ENCODE data around the gene C1QTNF8. TPM values are rescaled to one million over a fixed set of nuclear protein-coding genes. Genes with fewer than 3 reads are reported as not detected.

The C1QTNF8 gene
- total RNA-seq, 1 donor: not detected

DNA sequence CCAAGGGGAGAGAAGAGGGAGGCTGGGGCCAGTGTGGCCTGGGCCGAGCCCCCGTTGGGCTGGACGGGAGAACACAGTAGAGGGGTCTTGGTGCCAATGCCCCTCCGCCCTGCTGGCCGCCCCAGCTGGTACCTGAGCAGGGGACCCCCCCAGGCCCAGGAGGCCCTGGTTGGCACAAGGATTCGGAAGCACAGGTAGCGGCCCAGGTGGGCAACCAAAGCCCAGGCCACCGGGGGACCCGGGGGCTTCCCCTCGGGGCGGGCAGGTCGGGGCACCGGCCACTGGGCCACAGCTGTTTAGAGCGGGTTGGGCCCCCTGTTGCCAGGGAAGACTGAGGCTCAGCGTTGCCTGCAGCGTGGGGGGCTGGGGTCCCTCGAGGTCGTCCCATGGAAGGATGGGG lies 28.2 kb upstream of the C1QTNF8 start:
- no peak for DNase-seq (ENCODE audit: insufficient read length, low spot score, missing footprints)

DNA sequence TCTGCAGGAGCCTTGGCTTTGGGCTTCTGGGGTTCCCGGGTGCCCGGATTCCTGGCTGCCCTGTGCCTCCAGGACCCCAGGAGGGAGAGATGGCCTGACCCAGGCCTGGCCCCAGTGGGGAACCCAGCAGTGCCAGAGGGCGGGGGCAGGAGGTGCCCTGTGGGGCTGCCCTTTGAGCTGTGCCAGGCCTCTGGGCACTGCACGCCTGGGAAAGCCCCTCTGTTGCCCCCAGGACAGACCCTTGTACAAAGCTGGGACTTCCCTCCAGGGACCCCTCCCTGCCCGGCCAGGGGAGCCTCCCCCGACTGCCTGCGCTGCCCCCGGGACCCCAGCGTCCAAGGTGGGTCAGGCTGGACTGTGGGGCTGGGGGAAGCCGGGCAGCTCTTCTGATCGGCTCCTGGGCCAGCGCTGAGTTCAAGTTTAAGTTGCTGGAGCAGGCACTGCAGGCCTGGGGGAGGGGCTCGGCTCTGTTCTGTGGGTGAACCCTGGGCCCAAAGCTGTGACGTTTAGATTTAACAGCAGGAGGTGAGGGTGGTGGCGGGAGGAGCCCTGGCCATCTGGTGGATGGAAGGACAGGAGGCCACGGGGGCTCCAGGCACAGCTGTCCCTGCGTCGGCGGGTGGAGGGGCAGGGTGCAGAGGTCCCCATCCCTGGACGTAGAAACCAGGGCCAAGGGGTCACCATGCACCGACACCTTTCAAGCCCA lies 27.6 kb upstream of the C1QTNF8 start:
- TF ChIP-seq, protein P1, sequence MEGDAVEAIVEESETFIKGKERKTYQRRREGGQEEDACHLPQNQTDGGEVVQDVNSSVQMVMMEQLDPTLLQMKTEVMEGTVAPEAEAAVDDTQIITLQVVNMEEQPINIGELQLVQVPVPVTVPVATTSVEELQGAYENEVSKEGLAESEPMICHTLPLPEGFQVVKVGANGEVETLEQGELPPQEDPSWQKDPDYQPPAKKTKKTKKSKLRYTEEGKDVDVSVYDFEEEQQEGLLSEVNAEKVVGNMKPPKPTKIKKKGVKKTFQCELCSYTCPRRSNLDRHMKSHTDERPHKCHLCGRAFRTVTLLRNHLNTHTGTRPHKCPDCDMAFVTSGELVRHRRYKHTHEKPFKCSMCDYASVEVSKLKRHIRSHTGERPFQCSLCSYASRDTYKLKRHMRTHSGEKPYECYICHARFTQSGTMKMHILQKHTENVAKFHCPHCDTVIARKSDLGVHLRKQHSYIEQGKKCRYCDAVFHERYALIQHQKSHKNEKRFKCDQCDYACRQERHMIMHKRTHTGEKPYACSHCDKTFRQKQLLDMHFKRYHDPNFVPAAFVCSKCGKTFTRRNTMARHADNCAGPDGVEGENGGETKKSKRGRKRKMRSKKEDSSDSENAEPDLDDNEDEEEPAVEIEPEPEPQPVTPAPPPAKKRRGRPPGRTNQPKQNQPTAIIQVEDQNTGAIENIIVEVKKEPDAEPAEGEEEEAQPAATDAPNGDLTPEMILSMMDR (IDR thresholded peaks at IDR 0.05; ENCODE audit: extremely low read depth, low read depth, low read length): no peak
- H3K36me3 ChIP-seq (ENCODE audit: insufficient read depth, low read length): no peaks in the 10 kb centered on the region
- peaks cover 19% of the 10 kb centered on the region for H3K27me3 ChIP-seq (ENCODE audit: insufficient read depth, low read length)
- no peaks in the 10 kb centered on the region for H3K79me2 ChIP-seq (ENCODE audit: insufficient read depth, low read length)
- no peaks in the 10 kb centered on the region for H3K4me1 ChIP-seq (ENCODE audit: insufficient read depth, low read length)
- no peak overlapping the region for H2AFZ ChIP-seq (ENCODE audit: low read length)
- DNase-seq (ENCODE audit: insufficient read length, low spot score, missing footprints): no peak
- H3K4me2 ChIP-seq (ENCODE audit: insufficient read depth, low read length): no peak overlapping the region
- H3K4me3 ChIP-seq (ENCODE audit: insufficient read depth, low read length): no peak overlapping the region
- H4K20me1 ChIP-seq (ENCODE audit: insufficient read depth, low read length): no peaks in the 10 kb centered on the region
- no peak overlapping the region for H3K27ac ChIP-seq (ENCODE audit: low read depth, low read length)
- no peaks in the 10 kb centered on the region for H3K9me3 ChIP-seq (ENCODE audit: low read depth, low read length)

More for the DNA sequence above, 28.2 kb upstream of the C1QTNF8 start:
- Histone ChIP-seq H3K4me1 (ENCODE audit: insufficient read depth, low read length) (no peaks in the 10 kb centered on the region), H3K4me3 (ENCODE audit: insufficient read depth, low read length) (no peak overlapping the region), H3K79me2 (ENCODE audit: insufficient read depth, low read length) (no peaks in the 10 kb centered on the region), H3K27me3 (ENCODE audit: insufficient read depth, low read length) (peaks cover 19% of the 10 kb centered on the region), H3K4me2 (ENCODE audit: insufficient read depth, low read length) (no peak overlapping the region), H3K36me3 (ENCODE audit: insufficient read depth, low read length) (no peaks in the 10 kb centered on the region), H3K27ac (ENCODE audit: low read depth, low read length) (no peak overlapping the region), H3K9me3 (ENCODE audit: low read depth, low read length) (no peaks in the 10 kb centered on the region), H2AFZ (ENCODE audit: low read length) (no peak overlapping the region), H4K20me1 (ENCODE audit: insufficient read depth, low read length) (no peaks in the 10 kb centered on the region)
- TF ChIP-seq, protein P1 (IDR thresholded peaks at IDR 0.05; ENCODE audit: extremely low read depth, low read depth, low read length): no peak

DNA sequence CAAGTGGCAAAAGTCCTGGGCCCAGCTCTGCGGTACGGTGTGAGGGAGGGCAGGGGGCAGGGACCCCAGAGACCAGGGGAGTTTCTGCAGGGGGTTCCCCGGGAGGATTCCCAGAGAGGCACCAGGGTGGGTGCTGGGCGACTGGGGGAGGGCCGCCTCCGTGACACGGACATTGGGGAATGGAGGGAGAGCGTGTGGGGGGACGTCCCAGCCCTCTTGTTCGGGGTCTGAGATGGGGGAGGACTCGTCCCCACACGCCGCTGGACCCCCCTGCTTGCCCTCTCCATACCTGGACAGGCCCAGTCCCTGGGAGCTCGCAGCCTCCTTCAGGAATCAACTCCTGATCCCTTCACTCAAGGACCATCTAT lies 26.3 kb upstream of the C1QTNF8 start:
- H3K27me3 ChIP-seq (ENCODE audit: insufficient read depth, low read length): peaks cover 19% of the 10 kb centered on the region
- TF ChIP-seq, protein P1 (IDR thresholded peaks at IDR 0.05; ENCODE audit: extremely low read depth, low read depth, low read length): no peak
- no peaks in the 10 kb centered on the region for H3K36me3 ChIP-seq (ENCODE audit: insufficient read depth, low read length)
- no peak overlapping the region for H3K27ac ChIP-seq (ENCODE audit: low read depth, low read length)
- no peaks in the 10 kb centered on the region for H4K20me1 ChIP-seq (ENCODE audit: insufficient read depth, low read length)
- DNase-seq (ENCODE audit: insufficient read length, low spot score, missing footprints): no peak
- no peak overlapping the region for H2AFZ ChIP-seq (ENCODE audit: low read length)
- H3K4me1 ChIP-seq (ENCODE audit: insufficient read depth, low read length): no peaks in the 10 kb centered on the region
- no peak overlapping the region for H3K4me2 ChIP-seq (ENCODE audit: insufficient read depth, low read length)
- H3K9me3 ChIP-seq (ENCODE audit: low read depth, low read length): no peaks in the 10 kb centered on the region
- H3K79me2 ChIP-seq (ENCODE audit: insufficient read depth, low read length): no peaks in the 10 kb centered on the region
- H3K4me3 ChIP-seq (ENCODE audit: insufficient read depth, low read length): no peak overlapping the region

DNA sequence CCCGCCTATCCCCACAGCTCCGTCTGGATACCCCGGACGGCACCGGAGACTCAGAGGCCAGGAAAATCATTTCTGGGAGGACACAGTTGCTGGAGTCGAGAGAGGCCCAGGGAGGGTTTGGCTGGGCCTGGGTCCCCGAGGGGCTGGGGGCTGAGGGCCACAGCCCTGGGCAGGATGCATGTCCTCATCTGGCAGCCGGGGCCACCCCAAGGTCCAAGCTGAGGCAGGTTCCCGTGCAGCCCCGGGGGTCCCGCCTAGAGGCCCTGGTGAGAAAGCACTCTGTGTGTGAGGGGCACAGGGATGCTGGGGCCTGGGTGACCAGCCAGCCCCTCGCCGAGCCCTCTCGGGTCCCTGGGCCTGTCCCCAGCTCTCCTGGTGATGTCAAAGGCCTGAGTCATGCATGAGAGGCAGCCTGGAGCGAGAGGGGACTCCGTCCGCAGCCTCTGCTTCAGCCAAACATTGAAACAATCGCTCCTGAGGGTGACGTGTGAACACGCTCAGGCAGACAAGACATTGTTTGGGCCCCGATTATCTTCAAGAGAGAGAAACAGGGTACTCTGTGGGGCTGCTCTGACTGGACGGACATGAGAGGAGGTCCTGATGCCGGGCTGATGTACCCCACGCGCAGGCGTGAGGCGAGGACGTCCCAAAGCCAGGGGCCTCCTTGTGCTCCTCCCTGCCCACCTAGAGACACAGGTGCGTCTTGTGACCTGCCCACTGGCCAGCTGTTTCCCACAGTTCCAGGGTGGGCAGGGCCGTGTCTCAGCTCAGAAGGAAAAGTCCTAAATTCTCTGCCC lies 25.8 kb upstream of the C1QTNF8 start:
- Histone ChIP-seq H3K4me1 (ENCODE audit: insufficient read depth, low read length) (no peaks in the 10 kb centered on the region), H3K79me2 (ENCODE audit: insufficient read depth, low read length) (no peaks in the 10 kb centered on the region), H4K20me1 (ENCODE audit: insufficient read depth, low read length) (no peaks in the 10 kb centered on the region), H2AFZ (ENCODE audit: low read length) (no peak overlapping the region), H3K27ac (ENCODE audit: low read depth, low read length) (no peak overlapping the region), H3K9me3 (ENCODE audit: low read depth, low read length) (no peaks in the 10 kb centered on the region), H3K4me3 (ENCODE audit: insufficient read depth, low read length) (no peak overlapping the region), H3K27me3 (ENCODE audit: insufficient read depth, low read length) (peaks cover 19% of the 10 kb centered on the region), H3K4me2 (ENCODE audit: insufficient read depth, low read length) (no peak overlapping the region), H3K36me3 (ENCODE audit: insufficient read depth, low read length) (no peaks in the 10 kb centered on the region)
- TF ChIP-seq, protein P1 (IDR thresholded peaks at IDR 0.05; ENCODE audit: extremely low read depth, low read depth, low read length): no peak
- DNase-seq (ENCODE audit: insufficient read length, low spot score, missing footprints): no peak
